NOMO-1 treated with DMSO at 0.1 percent for 48 hours (cell line): ENCODE results near the gene ST7L.
A peak's percentile ranks its signal among the peaks of the same experiment; 100 is the strongest.
"Not testable (repeated sequence)": the region's sequence is repeated elsewhere in the genome, so short reads cannot be mapped to it uniquely, and the experiment has no call there.

Source experiments
- DNase-seq: peaks from one replicate; lab custom pipeline; 2025; ENCODE audit not compliant: unreplicated experiment; lab: John Stamatoyannopoulos, UW

Gene ST7L

GRCh38 chr1:112618721-112619517 is at the start of gene ST7L:
ST7L (minus strand) TSS chr1:112619141; CDS start chr1:112619113, 28 bp downstream.
- peak; percentile 28 for DNase-seq

- no peak for DNase-seq
Measured at GRCh38 chr1:112666946-112667345, 48.0 kb upstream of the ST7L start.

DNA sequence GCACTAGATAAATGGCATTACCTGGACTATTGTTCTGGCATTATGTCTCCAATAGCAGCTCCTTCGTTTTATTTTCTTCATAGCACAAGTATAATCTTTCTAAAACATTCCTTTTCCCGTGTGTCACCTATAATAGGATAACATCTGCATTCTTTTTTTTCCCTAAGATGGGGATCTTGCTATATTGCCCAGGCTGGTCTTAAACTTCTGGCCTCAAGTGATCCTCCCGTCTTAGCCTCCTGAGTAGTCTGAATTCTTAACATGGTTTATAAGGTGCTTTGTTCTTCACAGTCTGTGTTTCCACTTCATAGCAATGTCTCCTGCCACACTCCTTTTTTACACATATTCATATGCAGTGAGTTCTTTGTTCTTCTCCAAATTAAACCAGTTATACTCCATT is 46.9 kb upstream of the ST7L start:
- DNase-seq, result no peak

GRCh38 chr1:112651205-112651604 is 32.3 kb upstream of the ST7L start:
- DNase-seq, result no peak

GRCh38 chr1:112646225-112646624 is 27.3 kb upstream of the ST7L start:
- DNase-seq, result no peak

DNA sequence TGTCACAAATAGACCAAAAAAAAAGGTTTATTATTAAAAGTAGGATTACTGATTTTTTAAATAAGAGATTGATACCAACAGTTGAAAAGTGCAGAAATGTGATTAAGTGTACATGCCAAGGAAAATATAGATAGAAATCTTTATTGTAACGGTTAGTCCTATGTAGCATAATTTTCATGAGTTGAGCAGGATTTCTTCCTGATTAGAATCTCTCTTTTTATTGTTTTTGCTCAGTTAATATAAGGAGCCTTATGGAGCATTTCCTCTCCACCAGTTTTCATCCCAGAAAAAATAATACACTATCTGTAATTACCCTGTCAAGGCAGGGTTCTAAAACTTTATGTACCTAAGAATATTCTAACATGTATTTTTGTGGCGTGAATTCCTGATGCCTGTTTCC is 24.1 kb upstream of the ST7L start:
- no peak for DNase-seq

DNA sequence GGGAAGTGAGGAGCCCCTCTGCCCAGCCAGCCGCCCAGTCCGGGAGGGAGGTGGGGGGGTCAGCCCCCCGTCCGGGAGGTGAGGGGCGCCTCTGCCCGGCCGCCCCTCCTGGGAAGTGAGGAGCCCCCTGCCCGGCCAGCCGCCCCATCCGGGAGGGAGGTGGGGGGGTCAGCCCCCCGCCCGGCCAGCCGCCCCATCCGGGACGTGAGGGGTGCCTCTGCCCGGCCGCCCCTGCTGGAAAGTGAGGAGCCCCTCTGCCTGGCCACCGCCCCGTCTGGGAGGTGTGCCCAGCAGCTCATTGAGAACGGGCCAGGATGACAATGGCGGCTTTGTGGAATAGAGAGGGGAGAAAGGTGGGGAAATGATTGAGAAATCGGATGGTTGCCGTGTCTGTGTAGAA is 21.5 kb upstream of the ST7L start:
- not testable (repeated sequence) for DNase-seq

GRCh38 chr1:112638110-112638428 is 19.1 kb upstream of the ST7L start:
- no peak for DNase-seq

- no peak for DNase-seq
Measured at GRCh38 chr1:112637254-112638109, 18.5 kb upstream of the ST7L start.

GRCh38 chr1:112636597-112637253 is 17.8 kb upstream of the ST7L start:
- DNase-seq, result no peak

GRCh38 chr1:112636056-112636455 is 17.1 kb upstream of the ST7L start:
- DNase-seq, result no peak

DNA sequence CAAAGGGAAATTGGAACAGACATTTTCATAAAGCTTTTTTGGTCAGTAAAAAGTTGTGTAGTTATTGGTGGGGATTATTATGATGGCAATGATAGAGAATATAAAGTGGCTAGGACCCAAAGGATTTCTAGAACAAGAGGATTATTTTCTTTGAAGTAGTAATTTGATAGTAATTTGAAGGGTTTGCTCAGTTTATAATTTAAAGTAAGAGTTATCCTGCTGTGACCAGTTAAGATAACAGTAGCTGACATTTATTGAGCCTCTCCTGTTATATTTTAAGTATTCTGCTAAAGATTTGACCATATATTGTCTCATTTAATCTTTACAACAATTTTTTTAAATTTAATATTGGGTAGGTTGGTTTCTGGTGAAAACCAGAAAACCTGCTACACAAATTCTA is 15.4 kb upstream of the ST7L start:
- DNase-seq, result no peak

GRCh38 chr1:112633628-112634027 is 14.7 kb upstream of the ST7L start:
- DNase-seq, result no peak

- DNase-seq, result no peak
Measured at GRCh38 chr1:112629256-112629655, 10.3 kb upstream of the ST7L start.

GRCh38 chr1:112628516-112628915 is 9.6 kb upstream of the ST7L start:
- no peak for DNase-seq

DNA sequence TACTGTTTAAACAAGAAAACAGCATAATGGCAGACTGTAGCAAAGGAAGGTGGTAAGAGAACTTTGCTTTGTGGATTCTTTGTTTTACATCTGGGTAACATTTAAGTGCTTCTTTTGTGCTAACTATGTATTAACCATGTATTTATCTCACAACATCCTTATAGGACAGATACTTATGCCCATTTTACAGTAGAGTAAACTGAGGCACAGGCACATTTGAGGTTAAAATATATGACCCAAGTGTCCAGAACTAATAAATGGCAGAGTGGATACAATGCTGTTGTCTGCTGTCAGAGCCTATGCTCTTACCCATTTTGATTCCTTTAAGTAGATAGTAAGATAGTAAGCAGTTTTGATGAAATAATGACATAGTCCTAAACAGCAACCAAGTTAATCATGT is 7.9 kb upstream of the ST7L start:
- no peak for DNase-seq

DNA sequence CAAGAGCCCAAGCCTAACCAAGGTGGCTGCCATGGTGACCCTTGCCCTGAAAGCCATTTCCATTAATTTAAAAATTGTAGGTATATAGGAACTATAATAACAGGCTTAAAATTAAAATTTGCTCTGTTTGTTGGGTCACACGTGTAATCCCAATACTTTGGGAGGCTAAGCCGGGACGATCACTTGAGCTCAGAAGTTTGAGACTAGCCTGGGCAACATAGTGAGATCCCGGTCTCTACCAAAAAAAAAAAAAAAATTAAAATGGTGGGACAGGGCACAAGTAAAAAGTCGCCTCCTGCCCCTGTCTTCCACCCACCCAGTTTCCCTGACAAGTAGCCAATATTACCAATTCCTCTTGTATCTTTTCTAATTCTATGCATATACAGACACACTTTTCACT is 7.3 kb upstream of the ST7L start:
- no peak for DNase-seq

GRCh38 chr1:112625696-112626095 is 6.8 kb upstream of the ST7L start:
- DNase-seq, result no peak

- not testable (repeated sequence) for DNase-seq
Measured at GRCh38 chr1:112624493-112624892, 5.6 kb upstream of the ST7L start.

DNA sequence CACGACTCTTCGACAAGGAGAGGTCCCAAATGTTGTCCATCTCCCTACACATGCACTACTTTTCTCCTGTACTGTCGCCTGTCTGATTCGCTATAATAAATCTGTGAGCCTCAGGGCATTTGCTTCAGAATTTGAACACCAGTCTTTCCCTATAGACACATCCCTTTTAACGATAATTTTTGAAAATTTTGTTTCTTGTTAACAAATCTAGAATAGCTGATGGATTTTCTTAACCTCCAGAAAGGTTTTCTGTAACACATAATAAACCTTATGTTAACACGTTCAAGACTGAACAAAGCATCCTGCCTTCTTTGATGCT is 1.4 kb upstream of the ST7L start:
- DNase-seq, result no peak

DNA sequence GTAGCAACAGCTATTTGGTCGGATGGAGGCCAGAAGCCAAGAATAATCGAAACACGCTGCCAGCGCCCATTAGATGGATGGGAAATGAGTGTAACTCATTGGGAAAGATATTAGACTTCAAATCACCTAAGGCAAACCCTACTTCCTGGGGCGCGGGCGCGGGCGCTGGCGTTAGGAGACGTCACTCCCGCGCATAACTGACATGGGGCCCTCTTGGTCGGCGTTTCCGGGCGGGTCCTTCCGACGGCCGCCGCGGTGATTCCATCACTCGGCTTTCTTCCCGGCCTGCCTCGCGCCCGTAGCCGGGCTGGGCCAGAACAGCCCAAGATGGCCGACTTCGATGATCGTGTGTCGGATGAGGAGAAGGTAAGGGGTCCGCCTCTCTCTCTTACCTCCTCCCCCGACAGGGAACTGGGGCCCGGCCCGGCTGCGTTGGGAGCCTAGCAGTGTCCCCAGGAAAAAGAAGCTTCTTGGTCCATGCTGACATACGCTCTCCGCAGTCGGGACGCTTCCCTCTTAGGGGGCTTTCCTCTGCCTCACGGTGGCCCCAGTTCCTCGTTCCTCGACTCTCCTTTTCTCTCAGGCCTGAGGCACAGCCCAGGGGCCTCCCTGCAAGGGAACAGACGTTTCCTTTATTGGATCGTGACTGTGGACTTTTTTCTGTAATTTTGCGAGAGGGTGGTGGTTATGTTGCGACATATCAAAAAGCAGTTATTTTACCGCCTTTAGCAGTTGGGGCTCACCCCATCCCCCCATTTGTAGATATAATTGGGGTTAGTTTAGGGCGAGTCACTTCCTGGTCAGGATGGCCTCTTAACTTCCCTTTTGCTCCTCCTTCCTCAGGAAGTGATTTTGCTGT is 806 bp upstream of the ST7L start, which contains the start of gene CAPZA1:
TSS of gene CAPZA1 (plus strand) at position 315 of the 859 bp plus-strand sequence. CDS start at position 328, 13 bp downstream.
- DNase-seq, result peak; percentile 95
